Astrocyte of the spinal cord (primary cell): ENCODE data around the gene AGPAT2.
A peak's percentile ranks its signal among the peaks of the same experiment; 100 is the strongest.

Source experiments
- DNase-seq: peaks from one replicate; pipeline ENCODE4 v3.0.0; 2011; ENCODE audit warnings: low read depth, low spot score
- H3K4me3 ChIP-seq: 2 replicates; pipeline ENCODE4 v1.5.1; 2011; ENCODE audit warnings: low read depth, mild to moderate bottlenecking, low read length, moderate library complexity
- in situ Hi-C: cut with HindIII; loops from 2 replicates; pipeline ENCODE4 v1.10.0; 2017; ENCODE audit warnings: low sequenced_read_pairs
- TF ChIP-seq, protein P1 (sequence below): IDR thresholded peaks from 2 replicates; pipeline ENCODE4 v1.5.1; 2012; ENCODE audit warnings: low read depth, mild to moderate bottlenecking, low read length, inconsistent platforms

The AGPAT2 gene

DNA sequence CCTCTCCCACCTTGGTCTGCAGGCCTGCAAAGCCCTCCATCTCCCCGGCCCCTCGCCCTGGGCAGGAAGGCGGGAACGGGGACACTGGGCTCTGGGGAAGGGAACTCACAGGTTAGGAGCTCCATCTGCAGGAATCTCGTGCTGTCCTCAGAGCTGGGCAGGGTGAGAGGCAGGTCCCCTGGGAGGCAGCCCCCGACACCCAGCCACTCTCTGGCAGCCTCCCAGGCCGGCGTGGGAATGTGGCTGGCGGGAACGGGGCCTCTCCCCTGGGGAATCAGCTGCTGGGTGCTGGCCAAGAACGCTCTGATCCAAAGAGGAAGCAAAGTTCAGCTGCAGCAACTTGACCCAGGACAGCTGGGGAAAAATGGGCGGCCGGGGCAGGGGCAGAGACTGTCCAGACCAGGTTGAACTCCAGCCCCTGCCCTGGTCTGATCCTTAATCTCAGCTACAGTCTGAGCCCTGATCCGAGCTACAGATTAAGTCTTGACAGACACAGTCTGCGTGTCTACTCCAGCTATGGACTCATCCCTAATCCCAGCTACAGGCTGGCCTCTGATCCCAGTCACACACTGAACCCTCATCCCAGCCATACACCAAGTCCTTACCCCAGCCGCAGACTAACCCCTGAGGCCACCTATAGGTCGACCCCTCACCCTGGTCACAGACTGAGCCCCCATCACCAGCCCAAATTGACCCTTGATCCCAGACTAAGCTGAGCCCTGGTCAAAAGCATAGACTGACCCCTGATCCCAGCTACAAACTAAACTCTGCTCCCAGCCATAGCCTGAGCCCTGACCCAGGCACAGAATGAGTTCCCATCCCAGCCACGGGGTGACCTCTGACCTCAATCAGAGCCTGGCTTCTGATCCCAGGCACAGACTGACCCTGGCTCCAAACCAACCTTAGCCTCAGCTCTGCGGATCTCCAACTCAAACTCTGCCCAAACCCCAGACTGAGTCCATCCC is 61.9 kb downstream of the AGPAT2 start:
- no peak overlapping the region for H3K4me3 ChIP-seq
- TF ChIP-seq, protein P1, sequence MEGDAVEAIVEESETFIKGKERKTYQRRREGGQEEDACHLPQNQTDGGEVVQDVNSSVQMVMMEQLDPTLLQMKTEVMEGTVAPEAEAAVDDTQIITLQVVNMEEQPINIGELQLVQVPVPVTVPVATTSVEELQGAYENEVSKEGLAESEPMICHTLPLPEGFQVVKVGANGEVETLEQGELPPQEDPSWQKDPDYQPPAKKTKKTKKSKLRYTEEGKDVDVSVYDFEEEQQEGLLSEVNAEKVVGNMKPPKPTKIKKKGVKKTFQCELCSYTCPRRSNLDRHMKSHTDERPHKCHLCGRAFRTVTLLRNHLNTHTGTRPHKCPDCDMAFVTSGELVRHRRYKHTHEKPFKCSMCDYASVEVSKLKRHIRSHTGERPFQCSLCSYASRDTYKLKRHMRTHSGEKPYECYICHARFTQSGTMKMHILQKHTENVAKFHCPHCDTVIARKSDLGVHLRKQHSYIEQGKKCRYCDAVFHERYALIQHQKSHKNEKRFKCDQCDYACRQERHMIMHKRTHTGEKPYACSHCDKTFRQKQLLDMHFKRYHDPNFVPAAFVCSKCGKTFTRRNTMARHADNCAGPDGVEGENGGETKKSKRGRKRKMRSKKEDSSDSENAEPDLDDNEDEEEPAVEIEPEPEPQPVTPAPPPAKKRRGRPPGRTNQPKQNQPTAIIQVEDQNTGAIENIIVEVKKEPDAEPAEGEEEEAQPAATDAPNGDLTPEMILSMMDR = peak; percentile 65
- in situ Hi-C loops = no loop called here
- peak; percentile 43 for DNase-seq

GRCh38 chr9:136624184-136624951 is 62.9 kb downstream of the AGPAT2 start:
- DNase-seq = no peak
- TF ChIP-seq, protein P1 = no peak
- in situ Hi-C loops = no loop called here
- H3K4me3 ChIP-seq = no peak overlapping the region

DNA sequence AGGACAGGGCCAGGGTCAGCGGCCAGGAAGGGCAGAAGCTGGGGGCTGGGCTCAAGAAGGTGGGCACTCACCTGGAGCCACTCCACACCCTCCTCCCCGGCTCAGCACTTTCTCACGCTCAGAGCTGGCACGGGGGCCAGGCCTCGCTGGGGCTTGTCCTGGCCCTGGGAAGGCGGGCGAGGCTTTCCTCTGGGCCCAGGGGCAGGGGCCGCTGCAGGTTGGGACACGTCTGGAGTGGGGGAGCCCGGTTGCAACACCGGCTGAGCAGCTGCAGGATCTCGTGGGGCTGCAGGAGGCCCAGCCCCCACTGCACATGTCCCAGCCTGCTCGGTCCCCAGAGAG is 63.4 kb downstream of the AGPAT2 start:
- in situ Hi-C loops = no loop called here
- TF ChIP-seq, protein P1 = no peak

More for the DNA sequence above, 63.4 kb downstream of the AGPAT2 start:
- DNase-seq = no peak
- H3K4me3 ChIP-seq = no peak overlapping the region
